ENCODE results near the gene NMNAT2.

Gene NMNAT2

DNA sequence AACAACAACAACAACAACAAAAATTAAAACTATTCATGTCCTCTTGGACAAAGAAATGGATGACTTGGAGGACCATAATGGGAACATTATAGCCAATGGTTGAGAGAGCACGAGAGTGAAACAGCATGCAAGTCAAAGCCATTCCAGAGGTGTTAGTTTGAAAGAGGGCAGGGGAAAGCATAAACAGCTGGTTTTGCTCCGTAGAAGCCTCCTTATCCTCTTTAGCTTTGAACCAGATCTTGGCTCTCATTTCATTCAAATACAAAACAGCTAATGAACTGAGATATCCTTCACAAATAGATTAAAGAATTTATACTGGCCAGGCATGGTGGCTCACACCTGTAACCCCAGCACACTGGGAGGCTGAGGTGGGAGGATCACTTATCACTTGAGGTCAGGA lies 45.4 kb upstream of the NMNAT2 start:
- Histone ChIP-seq H3F3A (ENCODE audit: insufficient read depth, low read length) (no peaks in the 10 kb centered on the region), H3K9ac (ENCODE audit: low read length) (no peak overlapping the region), H3K9me2 (ENCODE audit: low read depth, low read length) (no peaks in the 10 kb centered on the region), H3K27me3 (ENCODE audit: insufficient read depth, low read length) (no peaks in the 10 kb centered on the region), H3K4me3 (ENCODE audit: low read depth, low read length, poor library complexity, severe bottlenecking) (no peak overlapping the region), H3K36me3 (ENCODE audit: insufficient read depth, low read length) (no peaks in the 10 kb centered on the region), H3K4me1 (ENCODE audit: insufficient read depth, low read length, severe bottlenecking) (no peaks in the 10 kb centered on the region), H3K4me2 (ENCODE audit: low read length) (no peak overlapping the region), H2AFZ (ENCODE audit: low read length) (no peak overlapping the region), H3K79me2 (ENCODE audit: insufficient read depth, low read length) (no peaks in the 10 kb centered on the region), H4K20me1 (ENCODE audit: insufficient read depth, low read length) (no peaks in the 10 kb centered on the region), H3K27ac (ENCODE audit: low read depth, low read length, poor library complexity, severe bottlenecking) (no peak overlapping the region), H3K9me3 (ENCODE audit: low read length) (no peaks in the 10 kb centered on the region)
- TF ChIP-seq EZH2 (IDR thresholded peaks at IDR 0.05; ENCODE audit: borderline replicate concordance, low read length): no peak
- TF ChIP-seq CTCF (IDR thresholded peaks at IDR 0.05; ENCODE audit: low read length): no peak

GRCh38 chr1:183461350-183461749 lies 43.2 kb upstream of the NMNAT2 start:
- Histone ChIP-seq H3K4me3 (ENCODE audit: low read depth, low read length, poor library complexity, severe bottlenecking) (no peak overlapping the region), H3K9ac (ENCODE audit: low read length) (no peak overlapping the region), H3K27ac (ENCODE audit: low read depth, low read length, poor library complexity, severe bottlenecking) (no peak overlapping the region), H3K36me3 (ENCODE audit: insufficient read depth, low read length) (no peaks in the 10 kb centered on the region), H3K79me2 (ENCODE audit: insufficient read depth, low read length) (no peaks in the 10 kb centered on the region), H3F3A (ENCODE audit: insufficient read depth, low read length) (no peaks in the 10 kb centered on the region), H4K20me1 (ENCODE audit: insufficient read depth, low read length) (no peaks in the 10 kb centered on the region), H3K4me2 (ENCODE audit: low read length) (no peak overlapping the region), H3K4me1 (ENCODE audit: insufficient read depth, low read length, severe bottlenecking) (no peaks in the 10 kb centered on the region), H3K9me3 (ENCODE audit: low read length) (no peaks in the 10 kb centered on the region), H3K9me2 (ENCODE audit: low read depth, low read length) (no peaks in the 10 kb centered on the region), H3K27me3 (ENCODE audit: insufficient read depth, low read length) (no peaks in the 10 kb centered on the region), H2AFZ (ENCODE audit: low read length) (no peak overlapping the region)
- TF ChIP-seq EZH2 (IDR thresholded peaks at IDR 0.05; ENCODE audit: borderline replicate concordance, low read length) (no peak), CTCF (IDR thresholded peaks at IDR 0.05; ENCODE audit: low read length) (no peak)

GRCh38 chr1:183460596-183460995 lies 42.4 kb upstream of the NMNAT2 start:
- Histone ChIP-seq H3K36me3 (ENCODE audit: insufficient read depth, low read length) (no peaks in the 10 kb centered on the region), H3K9me2 (ENCODE audit: low read depth, low read length) (no peaks in the 10 kb centered on the region), H3K4me1 (ENCODE audit: insufficient read depth, low read length, severe bottlenecking) (no peaks in the 10 kb centered on the region), H4K20me1 (ENCODE audit: insufficient read depth, low read length) (no peaks in the 10 kb centered on the region), H3K9me3 (ENCODE audit: low read length) (no peaks in the 10 kb centered on the region), H3K27me3 (ENCODE audit: insufficient read depth, low read length) (no peaks in the 10 kb centered on the region), H3K9ac (ENCODE audit: low read length) (no peak overlapping the region), H2AFZ (ENCODE audit: low read length) (no peak overlapping the region), H3K27ac (ENCODE audit: low read depth, low read length, poor library complexity, severe bottlenecking) (no peak overlapping the region), H3K79me2 (ENCODE audit: insufficient read depth, low read length) (no peaks in the 10 kb centered on the region), H3F3A (ENCODE audit: insufficient read depth, low read length) (no peaks in the 10 kb centered on the region), H3K4me2 (ENCODE audit: low read length) (no peak overlapping the region), H3K4me3 (ENCODE audit: low read depth, low read length, poor library complexity, severe bottlenecking) (no peak overlapping the region)
- TF ChIP-seq EZH2 (IDR thresholded peaks at IDR 0.05; ENCODE audit: borderline replicate concordance, low read length): no peak
- TF ChIP-seq CTCF (IDR thresholded peaks at IDR 0.05; ENCODE audit: low read length): no peak

All from OCI-LY1 (cell line).